ENCODE results near the gene B4GALT6. TPM values are rescaled to one million over a fixed set of nuclear protein-coding genes. Genes with fewer than 3 reads are reported as not detected.
A peak's percentile ranks its signal among the peaks of the same experiment; 100 is the strongest.

Gene B4GALT6
- total RNA-seq, 1 donor from 2014 or later = 46.3 TPM

DNA sequence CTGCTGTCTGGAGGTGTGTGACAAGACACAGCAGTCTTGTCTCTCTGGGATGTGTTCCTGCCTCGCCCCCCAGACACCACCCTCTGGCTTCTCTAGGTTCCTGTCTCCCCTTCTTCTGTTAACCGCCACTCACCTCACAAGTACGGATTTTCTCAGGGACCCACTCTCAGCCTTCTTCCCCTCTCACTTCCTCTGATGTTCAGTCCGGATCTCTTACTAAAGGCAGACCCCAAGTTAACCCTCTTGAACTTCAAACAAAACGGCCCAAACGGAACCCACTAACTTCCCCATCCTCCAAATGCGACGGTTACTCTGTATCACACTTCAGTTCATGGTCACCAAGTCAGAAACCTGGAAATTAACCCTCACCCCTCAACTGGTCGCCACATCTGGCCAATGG is 32.0 kb downstream of the B4GALT6 start:
- no peak for DNase-seq (ENCODE audit: low spot score in 2 of 2, unreplicated experiment in 2 of 2)
- Mint-ChIP-seq H3K9me3 (no peaks in the 10 kb centered on the region), H3K27me3 (ENCODE audit: low read depth) (no peaks in the 10 kb centered on the region), H3K27ac (no peak overlapping the region), H3K4me3 (no peak overlapping the region), H3K36me3 (peaks cover 16% of the 10 kb centered on the region), H3K4me1 (peaks cover 40% of the 10 kb centered on the region)
- TF ChIP-seq, protein P1, sequence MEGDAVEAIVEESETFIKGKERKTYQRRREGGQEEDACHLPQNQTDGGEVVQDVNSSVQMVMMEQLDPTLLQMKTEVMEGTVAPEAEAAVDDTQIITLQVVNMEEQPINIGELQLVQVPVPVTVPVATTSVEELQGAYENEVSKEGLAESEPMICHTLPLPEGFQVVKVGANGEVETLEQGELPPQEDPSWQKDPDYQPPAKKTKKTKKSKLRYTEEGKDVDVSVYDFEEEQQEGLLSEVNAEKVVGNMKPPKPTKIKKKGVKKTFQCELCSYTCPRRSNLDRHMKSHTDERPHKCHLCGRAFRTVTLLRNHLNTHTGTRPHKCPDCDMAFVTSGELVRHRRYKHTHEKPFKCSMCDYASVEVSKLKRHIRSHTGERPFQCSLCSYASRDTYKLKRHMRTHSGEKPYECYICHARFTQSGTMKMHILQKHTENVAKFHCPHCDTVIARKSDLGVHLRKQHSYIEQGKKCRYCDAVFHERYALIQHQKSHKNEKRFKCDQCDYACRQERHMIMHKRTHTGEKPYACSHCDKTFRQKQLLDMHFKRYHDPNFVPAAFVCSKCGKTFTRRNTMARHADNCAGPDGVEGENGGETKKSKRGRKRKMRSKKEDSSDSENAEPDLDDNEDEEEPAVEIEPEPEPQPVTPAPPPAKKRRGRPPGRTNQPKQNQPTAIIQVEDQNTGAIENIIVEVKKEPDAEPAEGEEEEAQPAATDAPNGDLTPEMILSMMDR (IDR thresholded peaks at IDR 0.05; ENCODE audit: unreplicated experiment) = no peak

DNA sequence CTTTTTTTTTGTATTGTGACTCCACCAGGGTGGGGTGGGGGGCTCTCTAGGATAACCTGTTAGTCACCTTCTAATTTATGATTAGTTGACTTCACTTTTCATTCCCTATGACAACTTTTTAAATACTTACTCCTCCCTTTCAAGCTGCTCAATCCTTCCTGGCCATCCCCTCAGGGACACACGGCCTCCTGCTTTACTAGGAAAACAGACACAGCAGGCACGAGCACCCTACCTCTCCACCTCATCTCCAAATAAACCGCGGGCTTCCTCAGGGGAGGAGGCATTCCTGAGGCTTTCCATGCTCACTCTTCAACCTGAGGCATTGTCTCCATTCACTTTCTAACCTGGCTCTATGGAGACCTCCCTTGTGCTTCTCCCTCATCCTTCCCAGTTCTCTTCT is 33.0 kb downstream of the B4GALT6 start:
- Mint-ChIP-seq H3K27ac (peak overlapping the region; percentile 56), H3K36me3 (peaks cover 16% of the 10 kb centered on the region), H3K4me3 (no peak overlapping the region), H3K4me1 (peaks cover 46% of the 10 kb centered on the region), H3K27me3 (ENCODE audit: low read depth) (no peaks in the 10 kb centered on the region), H3K9me3 (no peaks in the 10 kb centered on the region)
- no peak for DNase-seq (ENCODE audit: low spot score in 2 of 2, unreplicated experiment in 2 of 2)
- TF ChIP-seq, protein P1 (IDR thresholded peaks at IDR 0.05; ENCODE audit: unreplicated experiment) = no peak

DNA sequence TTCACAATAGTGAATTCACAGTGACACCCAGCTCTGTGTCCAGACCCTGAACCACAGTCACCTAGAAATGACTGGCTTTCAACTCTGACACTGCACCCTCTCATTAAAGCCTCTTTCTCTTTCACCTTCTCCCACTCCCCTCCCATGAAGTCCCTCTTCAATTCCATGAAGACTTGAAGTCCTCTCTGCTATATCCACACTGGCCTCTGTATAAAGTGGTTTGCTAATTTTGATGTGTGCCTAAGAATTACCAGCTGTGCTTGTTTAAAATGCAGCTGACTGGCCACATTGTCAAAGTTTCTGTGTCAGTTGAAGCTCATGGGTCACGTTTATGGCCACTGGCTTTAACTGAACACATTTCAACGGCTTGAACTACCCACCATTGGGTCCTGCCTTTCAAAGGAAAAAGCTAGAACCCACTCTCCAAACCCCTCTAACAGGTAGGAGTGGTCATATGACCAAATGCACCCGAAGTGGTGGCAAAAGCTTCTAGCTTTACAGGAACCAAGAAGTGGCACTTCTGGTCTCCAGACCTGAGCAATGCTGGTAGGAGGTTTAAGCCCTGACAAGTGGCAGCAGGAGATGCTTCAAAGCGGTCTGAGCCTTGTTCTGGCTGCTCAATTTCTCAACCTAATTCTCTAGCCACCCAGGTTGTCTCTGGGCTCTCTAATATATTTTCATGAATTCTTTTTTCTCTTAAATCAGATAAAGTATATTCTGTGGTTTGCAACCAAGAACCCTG is 34.2 kb downstream of the B4GALT6 start:
- Mint-ChIP-seq H3K4me1 (peaks cover 52% of the 10 kb centered on the region), H3K4me3 (no peak overlapping the region), H3K9me3 (no peaks in the 10 kb centered on the region), H3K36me3 (peaks cover 16% of the 10 kb centered on the region), H3K27ac (peak overlapping the region; percentile 94), H3K27me3 (ENCODE audit: low read depth) (no peaks in the 10 kb centered on the region)
- TF ChIP-seq, protein P1 (IDR thresholded peaks at IDR 0.05; ENCODE audit: unreplicated experiment) = no peak
- DNase-seq (ENCODE audit: low spot score in 2 of 2, unreplicated experiment in 2 of 2) = no peak

DNA sequence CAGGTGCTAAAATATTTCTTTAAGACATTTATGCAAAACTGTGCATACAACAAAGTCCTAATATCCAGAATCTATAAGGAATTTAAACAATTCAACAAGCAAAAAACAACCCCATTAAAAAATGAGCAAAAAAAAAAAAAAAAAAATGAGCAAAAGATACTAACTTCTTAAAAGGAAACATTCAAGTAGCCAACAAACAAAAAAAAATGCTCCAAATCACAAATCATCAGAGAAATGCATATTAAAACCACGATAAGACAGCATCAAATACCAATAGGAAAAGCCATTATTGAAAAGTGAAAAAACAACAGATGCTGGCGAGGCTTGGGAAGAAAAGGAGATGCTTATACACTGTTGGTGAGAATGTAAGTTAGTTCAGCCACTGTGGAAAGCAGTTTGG is 34.9 kb downstream of the B4GALT6 start:
- Mint-ChIP-seq H3K4me1 (peaks cover 55% of the 10 kb centered on the region), H3K9me3 (no peaks in the 10 kb centered on the region), H3K36me3 (peaks cover 17% of the 10 kb centered on the region), H3K4me3 (no peak overlapping the region), H3K27me3 (ENCODE audit: low read depth) (no peaks in the 10 kb centered on the region), H3K27ac (peak overlapping the region; percentile 94)
- TF ChIP-seq, protein P1 (IDR thresholded peaks at IDR 0.05; ENCODE audit: unreplicated experiment) = no peak
- DNase-seq (ENCODE audit: low spot score in 2 of 2, unreplicated experiment in 2 of 2) = no peak

DNA sequence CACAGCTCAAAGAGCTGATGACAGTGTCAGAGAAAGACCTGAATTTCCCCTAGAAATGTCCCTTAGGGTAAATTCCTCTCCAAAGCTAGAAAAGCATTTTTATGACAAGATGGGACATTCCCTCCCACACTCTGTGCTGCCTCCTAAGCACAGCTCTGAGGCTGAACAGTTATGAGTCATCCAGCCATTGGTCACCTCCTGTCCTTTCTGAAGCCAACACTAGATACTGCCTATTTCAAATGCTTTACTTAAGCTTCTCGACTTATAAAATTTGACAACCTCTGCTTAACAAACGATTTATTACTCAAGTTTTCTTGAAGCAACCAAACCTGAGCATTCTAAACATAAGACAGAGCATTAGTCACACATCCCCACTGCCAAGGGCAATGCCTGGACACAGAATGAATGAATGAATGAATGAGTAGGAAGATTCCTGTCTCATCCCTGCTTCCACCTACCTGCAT is 35.4 kb downstream of the B4GALT6 start:
- TF ChIP-seq, protein P1 (IDR thresholded peaks at IDR 0.05; ENCODE audit: unreplicated experiment) = no peak
- Mint-ChIP-seq H3K27me3 (ENCODE audit: low read depth) (no peaks in the 10 kb centered on the region), H3K27ac (peak overlapping the region; percentile 94), H3K36me3 (peaks cover 17% of the 10 kb centered on the region), H3K4me1 (peaks cover 59% of the 10 kb centered on the region), H3K9me3 (no peaks in the 10 kb centered on the region), H3K4me3 (no peak overlapping the region)
- DNase-seq (ENCODE audit: low spot score in 2 of 2, unreplicated experiment in 2 of 2) = no peak

Data from mesothelial cell of epicardium (in vitro differentiated cells).